GM18505 (cell line): ENCODE measurements around the gene PRCP.

ENCODE experiments used
- ATAC-seq: cut with Tn5 transposase; IDR thresholded peaks from one replicate; pipeline ENCODE4 v1.9.1; 2021; ENCODE audit not compliant: unreplicated experiment
- POLR2A ChIP-seq: IDR thresholded peaks from 4 replicates; pipeline ENCODE4 v1.6.1; 2011; ENCODE audit warnings: borderline replicate concordance; ENCODE audit not compliant: insufficient read depth, insufficient read length; ENCODE audit errors: extremely low read depth

PRCP gene

DNA sequence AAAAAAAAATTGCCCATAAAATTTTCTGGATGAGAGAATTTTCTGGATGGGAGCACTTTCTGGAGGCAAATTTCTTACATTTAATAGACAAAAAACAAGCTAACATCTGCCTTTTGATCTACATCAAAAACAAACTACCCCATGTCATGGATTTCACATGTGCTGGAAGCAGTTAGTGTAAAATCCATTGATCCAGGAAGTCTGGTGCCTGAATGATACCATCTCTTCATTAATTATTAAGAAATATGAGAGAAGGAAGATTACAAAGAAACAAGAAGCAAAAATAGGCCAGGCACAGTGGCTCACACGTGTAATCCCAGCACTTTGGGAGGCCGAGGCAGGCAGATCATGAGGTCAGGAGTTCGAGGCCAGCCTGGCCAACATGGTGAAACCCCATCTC, 113.4 kb downstream of the PRCP start:
- ATAC-seq, result no peak
- no peak for TF ChIP-seq POLR2A

DNA sequence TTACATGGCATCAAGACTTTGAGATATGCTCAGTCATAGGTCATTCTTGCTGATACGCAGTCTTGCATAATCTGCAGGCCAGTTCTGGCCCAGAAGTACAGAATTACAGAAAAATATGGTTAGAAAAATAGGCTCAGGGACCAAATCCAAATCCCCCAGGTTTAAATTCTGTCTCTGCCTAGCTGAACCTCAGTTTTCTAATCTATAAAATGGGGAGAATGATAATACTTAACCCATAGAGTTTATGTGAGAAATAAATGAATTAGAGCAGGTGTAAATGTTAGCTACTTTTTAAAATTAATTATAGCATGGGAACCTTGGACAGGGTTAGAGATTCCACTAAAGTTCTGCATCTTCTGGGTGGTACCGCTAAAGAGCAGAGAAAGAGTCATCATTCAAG, 114.2 kb downstream of the PRCP start:
- ATAC-seq, result no peak
- TF ChIP-seq POLR2A, result no peak

DNA sequence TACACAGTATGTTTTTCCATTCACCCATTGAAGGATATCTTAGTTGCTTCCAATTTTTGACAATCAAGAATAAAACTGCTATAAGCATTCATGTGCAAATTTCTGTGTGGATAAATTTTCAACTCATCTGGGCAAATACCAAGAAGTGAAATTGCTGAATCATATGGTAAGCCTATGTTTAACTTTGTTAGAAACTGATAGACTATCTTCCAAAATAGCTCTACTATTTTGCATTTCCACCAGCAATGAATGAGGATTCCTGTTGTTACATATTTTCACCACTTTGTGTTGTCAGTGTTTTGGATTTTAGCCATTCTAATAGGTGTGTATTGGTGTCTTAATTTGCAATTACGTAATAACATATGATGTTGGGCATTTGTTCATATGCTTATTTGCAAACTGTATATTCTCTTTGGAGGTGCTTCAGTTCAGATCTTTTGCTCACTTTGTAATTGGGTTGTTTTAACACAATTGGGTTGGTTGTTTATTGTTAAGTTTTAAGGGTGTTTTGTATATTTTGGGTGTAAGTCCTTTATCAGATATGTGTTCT, 117.3 kb downstream of the PRCP start:
- no peak for TF ChIP-seq POLR2A
- ATAC-seq, result no peak

DNA sequence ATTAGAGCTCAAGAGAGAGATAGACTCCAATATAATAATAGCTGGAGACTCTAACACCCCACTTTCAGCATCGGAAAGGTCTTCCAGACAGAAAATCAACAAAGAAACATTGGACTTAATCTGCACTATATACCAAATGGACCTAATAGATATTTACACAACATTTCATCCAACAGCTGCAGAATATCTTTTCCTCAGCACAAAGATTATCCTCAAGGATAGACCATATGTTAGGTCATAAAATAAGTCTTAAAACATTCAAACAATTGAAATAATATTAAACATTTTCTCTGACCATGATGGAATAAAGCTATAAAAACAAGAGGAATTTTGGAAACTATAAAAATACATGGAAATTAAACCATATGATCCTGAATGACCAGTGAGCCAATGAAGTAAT, 121.5 kb downstream of the PRCP start:
- no peak for ATAC-seq

DNA sequence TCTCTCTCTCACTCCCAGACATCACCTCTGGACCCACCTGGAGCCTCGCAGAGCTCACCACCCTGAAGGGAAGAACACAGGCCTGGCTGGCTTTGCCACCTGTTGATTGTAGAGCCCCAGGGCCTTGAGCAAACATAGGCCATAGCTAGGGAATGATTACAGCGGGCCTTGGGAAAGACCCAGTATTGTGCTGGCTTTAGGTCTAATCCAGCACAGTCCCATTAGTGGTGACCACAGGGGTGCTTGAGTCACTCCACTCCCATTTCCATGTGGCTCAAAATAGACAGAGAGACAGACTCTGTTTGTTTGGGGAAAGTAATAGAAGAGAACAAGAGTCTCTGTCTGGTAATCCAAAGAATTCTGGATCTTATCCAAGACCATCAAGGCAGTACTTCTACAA, 123.9 kb downstream of the PRCP start:
- no peak for ATAC-seq
- TF ChIP-seq POLR2A, result no peak

More for the DNA sequence above, 121.5 kb downstream of the PRCP start:
- TF ChIP-seq POLR2A, result no peak

DNA sequence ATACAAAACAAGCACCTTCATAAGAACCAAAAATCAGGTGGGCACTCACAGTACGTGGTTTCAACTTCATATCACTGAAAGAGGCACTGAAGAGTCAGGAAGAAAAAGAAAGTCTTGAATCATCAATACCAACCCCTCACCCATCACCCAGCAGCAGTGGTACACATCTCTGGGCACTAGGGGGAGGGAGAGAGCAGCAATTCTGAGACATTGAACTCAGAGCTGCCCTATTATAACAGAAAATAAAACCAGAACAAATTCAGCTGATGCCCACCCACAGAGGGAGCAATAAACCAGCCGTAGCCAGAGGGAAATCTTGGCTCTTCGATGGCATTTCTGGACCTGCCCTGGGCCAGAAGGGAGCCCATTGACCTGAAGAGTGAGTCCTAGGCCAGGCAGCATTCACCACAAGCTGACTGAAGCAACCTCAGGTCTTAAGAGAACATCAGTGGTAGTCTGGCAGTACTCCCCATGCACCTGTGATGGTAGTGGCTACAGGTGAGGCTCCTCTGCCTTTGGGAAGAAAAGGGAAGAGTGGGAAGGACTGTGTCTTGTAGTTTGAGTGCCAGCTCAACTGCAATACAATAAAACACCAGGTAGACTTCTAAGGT, 124.4 kb downstream of the PRCP start:
- ATAC-seq, result peak; percentile 99
- TF ChIP-seq POLR2A, result no peak

DNA sequence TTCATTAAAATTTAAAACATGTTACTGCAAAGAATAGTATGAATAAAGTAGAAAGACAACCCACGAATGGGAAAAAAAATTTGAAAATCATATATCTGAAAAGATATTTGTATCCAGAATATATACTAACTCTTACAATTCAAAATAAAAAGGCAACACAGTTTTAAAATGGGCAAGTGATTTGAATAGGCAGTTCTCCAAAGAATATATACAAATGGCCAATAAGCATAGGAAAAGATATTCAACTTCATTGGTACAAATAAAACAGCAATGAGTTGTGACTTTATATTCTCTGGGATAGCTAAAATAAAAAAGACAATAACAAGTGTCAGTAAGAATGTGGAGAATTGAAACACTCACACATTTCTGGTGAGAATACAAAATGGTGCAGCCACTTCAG, 125.0 kb downstream of the PRCP start:
- TF ChIP-seq POLR2A, result no peak
- no peak for ATAC-seq
